Esophagus mucosa (tissue), 1 donor: Measurements from ENCODE around the gene CELSR2. TPM values are rescaled to one million over a fixed set of nuclear protein-coding genes. Genes with fewer than 3 reads are reported as not detected.

Experiments
- ATAC-seq: fragments of 200-7000 bp; cut with Tn5 transposase; one replicate; pipeline ENCODE4 v1.9.1; 2020
- total RNA-seq: library from RNA; stranded (reverse); gene quantifications from one replicate; pipeline ENCODE4 v1.2.4, GENCODE V29; 2023
- donor health status: DM: yes; HTN: yes; CAD: no.

The CELSR2 gene
- total RNA-seq, 1 donor from 2014 or later = 41.6 TPM

DNA sequence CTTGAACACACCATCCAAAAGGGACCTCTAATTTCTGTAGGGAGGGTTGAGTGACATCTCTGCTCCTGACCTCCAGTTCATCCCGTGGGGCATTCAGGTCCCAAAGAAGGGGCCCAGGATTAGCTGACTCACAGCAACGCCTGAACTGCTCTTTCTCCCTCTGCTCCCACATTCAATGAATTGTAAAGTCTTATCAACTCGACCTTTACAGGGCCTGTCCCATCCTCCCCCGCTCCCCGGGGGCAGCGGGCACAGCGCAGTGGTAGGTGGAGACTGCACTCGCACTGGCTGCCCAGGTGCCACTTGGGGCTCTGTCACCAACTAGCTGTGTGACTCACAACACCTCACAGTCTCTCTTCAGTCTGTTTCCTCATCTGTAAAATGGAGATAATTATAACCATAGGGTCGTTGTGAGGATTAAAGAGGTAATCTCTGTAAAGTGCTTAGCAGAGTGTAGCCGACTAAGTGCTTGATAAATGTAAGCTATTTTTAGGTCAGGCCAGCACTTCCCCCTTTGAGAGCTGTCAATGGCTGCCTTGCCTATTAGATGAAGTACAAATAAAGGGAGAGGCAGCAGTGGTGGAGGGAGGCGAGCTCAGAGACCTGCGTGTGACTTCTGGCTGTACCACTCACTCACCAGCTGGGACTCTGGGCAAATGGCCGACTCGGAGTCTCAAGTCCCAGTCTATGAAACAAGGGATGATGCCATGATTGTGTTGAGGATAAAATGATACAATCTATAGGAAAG lies 58.1 kb downstream of the CELSR2 start:
- ATAC-seq = no peak

DNA sequence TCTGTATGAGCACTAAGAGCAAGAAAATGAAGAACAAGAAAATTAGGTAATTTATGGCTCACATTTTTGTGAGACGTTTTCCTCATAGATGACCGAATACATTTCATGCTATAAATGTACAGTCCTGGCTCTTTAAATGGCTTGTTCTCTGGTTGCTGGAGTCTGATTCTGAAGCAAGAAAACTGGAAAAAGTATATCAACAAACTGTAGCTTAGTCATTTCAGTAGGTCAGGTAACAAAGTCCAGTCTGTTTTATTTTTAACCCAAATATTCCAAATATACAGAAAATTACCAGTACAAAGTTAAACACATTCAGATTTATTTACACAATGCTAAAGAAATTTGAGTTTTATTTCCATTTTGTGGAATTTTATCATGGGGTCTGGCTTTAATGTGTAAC lies 60.0 kb downstream of the CELSR2 start:
- no peak for ATAC-seq

DNA sequence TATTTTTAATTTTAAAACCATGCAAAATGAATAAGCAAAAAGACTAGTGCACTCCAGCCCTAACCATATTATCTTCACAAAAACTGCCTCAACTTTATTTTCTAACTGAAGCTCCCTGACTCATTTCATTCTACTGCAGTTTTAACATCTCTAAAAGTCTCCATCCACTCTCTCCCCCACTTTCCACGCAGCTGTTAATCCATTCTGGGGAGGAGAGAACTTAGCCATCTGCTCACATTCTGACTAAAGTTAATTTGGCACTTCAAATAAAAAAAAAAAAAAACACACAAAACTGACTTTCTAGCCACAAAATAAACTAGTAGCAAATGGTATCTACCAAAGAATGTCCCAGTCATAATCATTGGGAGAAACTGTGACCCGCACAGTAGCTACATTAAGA lies 62.9 kb downstream of the CELSR2 start:
- no peak for ATAC-seq

DNA sequence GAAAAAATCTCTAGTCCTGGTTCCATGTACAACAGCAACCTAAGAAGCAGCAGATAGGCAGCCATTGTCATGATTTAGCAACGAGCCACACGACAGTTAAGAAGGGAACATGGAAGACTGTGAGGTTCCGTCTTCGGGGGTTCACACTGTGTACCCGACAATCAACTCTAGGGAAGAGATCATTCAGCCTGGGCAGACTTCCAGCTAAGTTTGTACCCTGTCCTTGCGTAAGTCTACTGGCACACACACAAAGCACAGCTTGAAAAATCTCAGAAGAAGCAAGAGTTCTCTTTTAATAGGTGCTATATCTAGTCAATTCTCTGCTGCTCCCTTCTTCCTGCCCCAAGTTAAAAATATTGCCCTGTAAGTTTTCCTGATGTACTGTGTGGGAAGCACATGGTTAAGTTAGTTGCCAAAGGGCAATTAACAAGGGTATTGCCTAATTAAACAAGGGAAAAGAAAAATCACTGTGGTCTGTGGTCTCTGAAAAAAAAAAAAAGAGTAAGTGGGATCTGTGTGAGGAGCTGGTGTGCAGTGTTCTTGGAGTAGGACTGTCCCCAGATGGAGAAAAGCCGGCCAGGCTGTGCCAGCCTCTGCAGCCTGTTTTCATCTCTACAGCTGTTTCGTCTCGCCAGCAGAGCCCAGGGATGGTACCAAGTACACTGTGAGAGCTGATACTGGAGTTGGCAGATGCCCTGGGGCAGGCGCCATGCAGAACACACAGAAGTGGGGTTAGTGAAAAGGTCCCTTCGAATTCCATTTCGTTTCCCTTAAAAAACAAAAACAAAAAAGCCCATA lies 63.8 kb downstream of the CELSR2 start:
- no peak for ATAC-seq

DNA sequence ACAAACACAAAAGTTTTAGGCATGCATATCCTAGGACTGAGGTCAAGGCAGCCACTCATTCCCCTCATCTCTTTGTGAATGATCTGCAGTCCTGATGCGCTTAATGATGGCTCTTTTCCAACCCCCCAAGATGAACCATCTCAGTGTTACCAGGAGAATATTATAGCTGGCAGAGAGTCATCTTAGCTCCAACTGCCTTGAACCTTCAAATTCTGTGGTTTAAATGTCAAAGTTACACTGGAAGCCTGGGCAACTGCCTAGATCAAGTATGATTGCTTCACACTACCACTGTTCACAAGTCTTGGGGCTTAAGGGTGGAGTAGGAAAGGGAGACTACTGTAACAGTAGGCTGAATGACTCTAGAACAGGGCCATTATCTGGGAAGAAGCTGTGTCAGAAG lies 65.5 kb downstream of the CELSR2 start:
- no peak for ATAC-seq

DNA sequence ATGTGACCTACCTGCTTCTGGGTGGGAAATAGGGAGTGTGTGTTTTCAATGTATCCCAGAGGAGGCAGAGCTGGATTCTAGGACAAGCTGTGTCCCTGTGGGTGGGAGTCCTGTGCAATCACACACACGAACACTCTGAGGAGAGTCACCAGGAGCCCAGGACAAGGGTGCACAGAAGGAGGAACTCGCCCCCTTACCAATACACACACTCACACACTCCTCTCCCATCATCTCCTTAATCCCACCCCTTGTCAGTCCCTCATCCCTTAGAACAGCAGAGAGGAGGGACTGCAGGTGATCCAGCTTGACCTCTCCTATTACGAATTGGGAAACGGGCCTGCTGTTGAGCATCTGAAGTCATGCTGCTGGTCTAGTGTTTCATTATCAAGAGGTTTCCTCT lies 65.9 kb downstream of the CELSR2 start:
- no peak for ATAC-seq

DNA sequence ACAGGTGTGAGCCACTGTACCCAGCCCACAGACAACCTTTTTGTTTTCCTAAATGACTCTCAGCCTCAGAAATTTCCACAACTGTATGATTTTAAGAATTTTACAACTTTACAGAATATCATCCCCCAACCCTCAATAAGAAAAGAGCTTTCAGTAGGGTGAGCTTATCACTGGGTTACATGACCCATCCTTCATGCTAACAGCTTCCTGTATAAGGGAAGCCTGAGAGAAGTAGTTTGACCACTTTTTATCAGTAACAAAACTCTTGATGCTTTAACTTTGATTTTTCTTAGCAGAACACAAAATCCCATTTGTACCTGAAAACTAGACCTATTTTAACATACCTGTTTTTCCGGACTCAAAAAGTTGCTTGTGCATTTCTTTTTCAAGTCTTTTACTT lies 67.2 kb downstream of the CELSR2 start:
- ATAC-seq = no peak

DNA sequence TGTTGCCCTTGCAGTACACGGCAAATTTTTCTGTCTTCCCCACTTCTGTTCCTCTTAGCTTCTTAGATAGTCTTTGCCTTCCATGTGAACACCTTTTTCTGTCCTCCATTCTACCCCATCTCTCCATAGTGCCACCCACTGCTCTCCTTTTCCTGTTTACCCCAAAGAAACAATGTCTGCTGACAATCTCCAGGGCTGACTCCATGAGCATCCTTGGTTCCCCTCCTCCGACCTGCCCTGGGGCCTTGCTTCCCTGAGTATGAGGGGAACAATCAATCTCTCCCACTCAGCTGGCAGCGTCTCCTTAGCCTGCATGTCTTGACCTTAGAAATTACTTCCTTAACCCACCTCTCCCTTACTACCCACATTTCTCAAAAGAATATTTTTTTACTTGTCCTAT lies 69.8 kb downstream of the CELSR2 start:
- ATAC-seq = no peak

DNA sequence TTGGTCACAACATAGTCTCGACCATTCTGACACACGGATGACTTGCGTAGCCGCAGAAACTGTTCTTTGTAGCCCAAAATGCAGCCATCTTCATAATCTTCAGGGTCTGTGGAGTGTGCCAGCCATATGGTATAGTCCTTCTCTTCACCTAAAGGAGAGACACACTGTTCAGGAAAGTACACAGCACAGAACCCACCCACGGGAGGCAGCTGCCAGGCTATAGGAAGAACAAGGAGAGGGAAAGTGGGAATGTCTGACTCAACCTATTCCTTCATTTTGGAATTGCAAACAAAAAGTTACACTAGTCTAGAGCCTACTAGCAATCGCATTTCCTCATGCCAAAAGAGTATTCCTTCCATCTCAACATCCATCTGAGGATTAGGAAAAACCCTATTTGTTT lies 73.6 kb downstream of the CELSR2 start:
- ATAC-seq = no peak

Other genes starting within 250 kb of the CELSR2 start
- gene WDR47, start 207.4 kb upstream of the CELSR2 start, total RNA-seq = 20.9 TPM
- 47.7 TPM for gene TAF13, start 173.5 kb upstream of the CELSR2 start, total RNA-seq
- gene TMEM167B, start 158.8 kb upstream of the CELSR2 start, total RNA-seq = 28.9 TPM
- 1.9 TPM for gene ELAPOR1, start 135.4 kb upstream of the CELSR2 start, total RNA-seq
- gene SARS1, start 35.6 kb upstream of the CELSR2 start, total RNA-seq = 154 TPM
- 10.9 TPM for gene PSRC1, start 33.6 kb downstream of the CELSR2 start, total RNA-seq
- 0.76 TPM for gene MYBPHL, start 57.5 kb downstream of the CELSR2 start, total RNA-seq
- gene SORT1, start 148.4 kb downstream of the CELSR2 start, total RNA-seq = 60.6 TPM
- gene PSMA5, start 176.9 kb downstream of the CELSR2 start, total RNA-seq = 86.2 TPM
- not detected for gene SYPL2, start 217.0 kb downstream of the CELSR2 start, total RNA-seq
- 2.7 TPM for gene ATXN7L2, start 234.4 kb downstream of the CELSR2 start, total RNA-seq
- gene CYB561D1, start 244.6 kb downstream of the CELSR2 start, total RNA-seq = 7.2 TPM